Measurements from ENCODE around the gene L1CAM. TPM values are rescaled to one million over a fixed set of nuclear protein-coding genes. Genes with fewer than 3 reads are reported as not detected.
A peak's percentile ranks its signal among the peaks of the same experiment; 100 is the strongest.

L1CAM gene
- total and polyA plus RNA-seq, 4 donors = 0.19 to 0.83 (median 0.47) TPM

DNA sequence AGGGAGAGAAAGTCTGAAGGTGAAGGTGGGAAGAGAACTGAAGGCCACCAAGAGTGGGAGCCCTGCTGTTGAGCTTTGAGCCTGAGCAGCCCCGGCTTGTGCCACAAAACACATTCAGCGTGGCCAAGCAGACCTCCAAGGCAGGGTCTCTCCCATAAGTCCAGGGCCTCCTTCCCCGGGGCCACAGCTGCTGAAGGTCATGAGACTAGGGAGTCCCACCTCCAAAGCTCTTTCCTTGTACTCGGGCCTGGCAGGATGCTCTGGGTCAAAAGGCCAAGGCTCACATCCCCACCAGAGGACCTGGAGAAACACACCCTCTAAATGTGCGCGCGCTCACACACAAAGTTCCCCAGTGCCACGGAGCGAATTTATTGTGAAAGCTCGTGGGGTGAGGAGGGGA lies 43.6 kb upstream of the L1CAM start:
- Histone ChIP-seq H3K4me1 (ENCODE audit: control insufficient read depth in 5 of 5, insufficient read depth in 5 of 5, low read length in 5 of 5) (peaks cover 0 to 30% (median 4%) of the 10 kb centered on the region in 5 donors), H3K36me3 (ENCODE audit: control insufficient read depth in 4 of 4, insufficient read depth in 4 of 4, low read length in 4 of 4) (peaks cover 0 to 11% (median 4%) of the 10 kb centered on the region in 4 donors), H3K9me3 (ENCODE audit: control insufficient read depth in 4 of 4, insufficient read depth in 3 of 4, low read length in 3 of 4) (peaks cover 0 to 3% (median 0%) of the 10 kb centered on the region in 4 donors), H3K4me3 (no peak overlapping the region), H3K27me3 (ENCODE audit: control insufficient read depth in 3 of 3, insufficient read depth in 3 of 3, low read length in 2 of 3) (no peaks in the 10 kb centered on the region), H3K27ac (ENCODE audit: low read depth in 1 of 2, low read length in 1 of 2) (peak overlapping the region in 1 of 2 donors; percentile 3), H3K9ac (ENCODE audit: insufficient read depth in 1 of 2, low read length in 2 of 2) (no peak overlapping the region)
- 64 to 77% methylated on average over 10 of the region's 10 CpGs for WGBS, 2 donors
- TF ChIP-seq, protein P1, sequence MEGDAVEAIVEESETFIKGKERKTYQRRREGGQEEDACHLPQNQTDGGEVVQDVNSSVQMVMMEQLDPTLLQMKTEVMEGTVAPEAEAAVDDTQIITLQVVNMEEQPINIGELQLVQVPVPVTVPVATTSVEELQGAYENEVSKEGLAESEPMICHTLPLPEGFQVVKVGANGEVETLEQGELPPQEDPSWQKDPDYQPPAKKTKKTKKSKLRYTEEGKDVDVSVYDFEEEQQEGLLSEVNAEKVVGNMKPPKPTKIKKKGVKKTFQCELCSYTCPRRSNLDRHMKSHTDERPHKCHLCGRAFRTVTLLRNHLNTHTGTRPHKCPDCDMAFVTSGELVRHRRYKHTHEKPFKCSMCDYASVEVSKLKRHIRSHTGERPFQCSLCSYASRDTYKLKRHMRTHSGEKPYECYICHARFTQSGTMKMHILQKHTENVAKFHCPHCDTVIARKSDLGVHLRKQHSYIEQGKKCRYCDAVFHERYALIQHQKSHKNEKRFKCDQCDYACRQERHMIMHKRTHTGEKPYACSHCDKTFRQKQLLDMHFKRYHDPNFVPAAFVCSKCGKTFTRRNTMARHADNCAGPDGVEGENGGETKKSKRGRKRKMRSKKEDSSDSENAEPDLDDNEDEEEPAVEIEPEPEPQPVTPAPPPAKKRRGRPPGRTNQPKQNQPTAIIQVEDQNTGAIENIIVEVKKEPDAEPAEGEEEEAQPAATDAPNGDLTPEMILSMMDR (IDR thresholded peaks at IDR 0.05; ENCODE audit: control extremely low read depth, extremely low read depth) = no peak
- ATAC-seq (ENCODE audit: insufficient read depth, low FRiP score) = no peak
- no peak for DNase-seq

DNA sequence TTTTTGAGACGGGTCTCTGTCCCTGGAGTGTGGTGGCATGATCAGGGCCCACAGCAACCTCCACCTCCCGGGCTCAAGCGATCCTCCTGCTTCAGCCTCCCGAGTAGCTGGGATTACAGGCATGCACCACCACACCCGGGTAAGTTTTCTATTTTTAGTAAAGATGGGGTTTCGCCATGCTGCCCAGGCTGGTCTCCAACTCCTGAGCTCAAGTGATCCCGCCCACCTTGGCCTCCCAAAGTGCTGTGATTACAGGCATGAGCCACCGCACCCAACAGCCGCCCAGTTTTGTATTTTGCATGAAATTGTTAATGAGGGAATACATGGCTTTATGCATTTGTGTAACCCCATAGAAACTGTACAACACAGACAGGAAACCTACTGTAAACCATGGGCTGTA lies 42.9 kb upstream of the L1CAM start:
- TF ChIP-seq, protein P1 (IDR thresholded peaks at IDR 0.05; ENCODE audit: control extremely low read depth, extremely low read depth) = no peak
- DNase-seq (no peak), ATAC-seq (ENCODE audit: insufficient read depth, low FRiP score) (no peak)
- Histone ChIP-seq H3K27ac (ENCODE audit: low read depth in 1 of 2, low read length in 1 of 2) (no peak overlapping the region), H3K9ac (ENCODE audit: insufficient read depth in 1 of 2, low read length in 2 of 2) (no peak overlapping the region), H3K27me3 (ENCODE audit: control insufficient read depth in 3 of 3, insufficient read depth in 3 of 3, low read length in 2 of 3) (no peaks in the 10 kb centered on the region), H3K4me1 (ENCODE audit: control insufficient read depth in 5 of 5, insufficient read depth in 5 of 5, low read length in 5 of 5) (peaks cover 0 to 32% (median 4%) of the 10 kb centered on the region in 5 donors), H3K9me3 (ENCODE audit: control insufficient read depth in 4 of 4, insufficient read depth in 3 of 4, low read length in 3 of 4) (peaks cover 0 to 3% (median 0%) of the 10 kb centered on the region in 4 donors), H3K4me3 (no peak overlapping the region), H3K36me3 (ENCODE audit: control insufficient read depth in 4 of 4, insufficient read depth in 4 of 4, low read length in 4 of 4) (peaks cover 0 to 11% (median 4%) of the 10 kb centered on the region in 4 donors)
- WGBS, 2 donors = 25 to 49% methylated on average over 8 to 9 of the region's 9 CpGs

DNA sequence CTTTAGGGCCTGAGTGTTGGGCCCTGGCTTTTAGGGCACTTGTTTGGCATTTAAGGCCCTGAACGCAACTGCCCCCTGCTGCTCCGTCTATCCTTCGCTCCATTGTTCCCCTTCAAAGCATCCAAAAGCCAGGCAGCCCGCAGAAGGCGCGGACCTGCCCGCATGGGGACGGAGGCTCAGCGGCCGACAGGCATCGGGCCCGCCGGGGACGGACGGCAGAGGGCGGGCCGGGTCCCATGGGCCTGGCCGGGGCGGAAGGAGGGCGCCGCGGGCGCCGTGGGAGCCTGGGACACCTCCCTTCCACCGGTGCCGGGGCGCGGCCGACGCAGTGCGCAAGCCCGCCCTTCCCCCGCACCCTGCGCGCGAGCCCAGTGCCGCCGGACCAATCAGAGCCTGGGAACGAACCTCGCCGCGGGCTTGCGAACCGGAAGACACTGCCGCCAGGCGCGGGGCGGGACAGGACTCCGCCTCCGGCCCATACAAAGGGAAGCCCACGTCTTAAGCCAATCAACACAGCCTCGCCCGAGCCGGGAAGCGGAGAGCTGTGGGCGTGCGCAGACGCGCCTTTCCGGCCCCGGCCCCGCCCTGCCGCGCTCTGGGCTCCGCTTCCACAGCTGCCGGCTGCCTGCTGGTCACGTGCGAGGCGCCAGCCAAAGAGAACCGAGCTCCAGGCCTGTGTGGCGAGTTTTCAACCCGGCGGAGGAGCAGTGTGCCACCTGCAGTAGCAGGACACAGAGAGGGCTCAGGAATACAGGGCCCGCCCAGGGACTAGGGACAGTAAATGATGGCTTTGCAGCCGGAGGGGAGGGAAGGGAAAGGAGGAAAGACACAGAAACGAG lies 42.2 kb upstream of the L1CAM start:
- H3K27me3 ChIP-seq (ENCODE audit: control insufficient read depth in 3 of 3, insufficient read depth in 3 of 3, low read length in 2 of 3) = no peaks in the 10 kb centered on the region
- peaks cover 0 to 3% (median 0%) of the 10 kb centered on the region in 4 donors for H3K9me3 ChIP-seq (ENCODE audit: control insufficient read depth in 4 of 4, insufficient read depth in 3 of 4, low read length in 3 of 4)
- peaks cover 0 to 29% (median 6%) of the 10 kb centered on the region in 5 donors for H3K4me1 ChIP-seq (ENCODE audit: control insufficient read depth in 5 of 5, insufficient read depth in 5 of 5, low read length in 5 of 5)
- H3K9ac ChIP-seq (ENCODE audit: insufficient read depth in 1 of 2, low read length in 2 of 2) = peak overlapping the region; percentile 37 to 82
- peaks cover 0 to 11% (median 4%) of the 10 kb centered on the region in 4 donors for H3K36me3 ChIP-seq (ENCODE audit: control insufficient read depth in 4 of 4, insufficient read depth in 4 of 4, low read length in 4 of 4)
- peak overlapping the region; percentile 49 for H3K4me3 ChIP-seq
- peak; percentile 88 for ATAC-seq (ENCODE audit: insufficient read depth, low FRiP score)
- H3K27ac ChIP-seq (ENCODE audit: low read depth in 1 of 2, low read length in 1 of 2) = peak overlapping the region; percentile 95 to 96
- WGBS, 2 donors = 0 to 12% methylated on average over 37 to 76 of the region's 76 CpGs
- peak; percentile 96 to 99 (median 98) for DNase-seq
- TF ChIP-seq, protein P1 (IDR thresholded peaks at IDR 0.05; ENCODE audit: control extremely low read depth, extremely low read depth) = no peak
